ENCODE measurements around the gene GIT1.
A peak's percentile ranks its signal among the peaks of the same experiment; 100 is the strongest.

GIT1 gene

GRCh38 chr17:29592850-29593551 is 3.6 kb upstream of the GIT1 start, which contains the start of gene ANKRD13B:
Gene ANKRD13B, plus strand, starts transcription at chr17:29593132. Its CDS starts 490 bp downstream, at chr17:29593622.
- peak; percentile 39 to 56 for DNase-seq

DNA sequence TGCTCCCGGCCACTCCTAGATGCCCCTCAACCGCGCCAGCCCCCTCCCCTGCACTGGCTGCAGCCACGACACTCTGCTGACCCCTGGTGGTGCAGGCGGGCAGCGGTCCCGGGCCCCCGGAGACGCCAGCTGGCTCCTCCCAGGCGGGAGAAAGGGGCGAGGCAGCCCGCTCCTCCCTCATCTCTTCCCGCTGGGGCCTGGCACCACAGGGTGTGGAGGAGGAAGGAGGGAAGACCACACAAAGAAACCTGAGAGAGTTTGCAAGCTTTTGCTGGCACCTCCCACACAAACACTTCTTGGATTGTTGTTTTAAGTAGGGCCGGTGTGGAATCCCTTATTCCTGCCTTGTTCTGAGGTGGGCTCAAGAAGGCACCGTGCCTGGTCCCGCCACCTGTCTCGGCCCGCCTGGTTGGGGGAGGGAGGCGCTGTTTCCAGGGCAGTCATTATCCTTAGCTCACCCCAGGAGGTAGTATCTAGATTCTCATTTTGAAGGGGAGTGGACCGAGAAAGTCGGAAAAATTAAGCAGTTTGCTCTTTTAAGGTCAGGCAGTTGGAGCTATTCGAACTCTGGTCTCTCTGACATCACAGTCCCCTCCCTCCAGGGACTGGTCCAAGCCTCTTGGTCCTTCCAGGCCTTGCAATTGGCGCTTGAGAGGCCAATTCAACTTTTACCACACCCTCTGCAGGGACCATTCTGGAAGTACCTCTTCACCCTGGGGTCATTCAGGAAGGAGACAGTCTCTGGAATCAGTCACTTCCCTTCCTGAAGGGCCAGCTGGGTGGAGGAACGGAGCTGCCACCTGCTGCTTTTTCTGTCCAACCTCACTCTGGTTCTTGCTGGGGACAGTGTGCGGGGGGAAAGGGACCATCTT is 2.5 kb upstream of the GIT1 start:
- peak; percentile 67 to 83 for DNase-seq

GRCh38 chr17:29591146-29591736 is 1.8 kb upstream of the GIT1 start:
- peak; percentile 51 to 55 for DNase-seq

DNA sequence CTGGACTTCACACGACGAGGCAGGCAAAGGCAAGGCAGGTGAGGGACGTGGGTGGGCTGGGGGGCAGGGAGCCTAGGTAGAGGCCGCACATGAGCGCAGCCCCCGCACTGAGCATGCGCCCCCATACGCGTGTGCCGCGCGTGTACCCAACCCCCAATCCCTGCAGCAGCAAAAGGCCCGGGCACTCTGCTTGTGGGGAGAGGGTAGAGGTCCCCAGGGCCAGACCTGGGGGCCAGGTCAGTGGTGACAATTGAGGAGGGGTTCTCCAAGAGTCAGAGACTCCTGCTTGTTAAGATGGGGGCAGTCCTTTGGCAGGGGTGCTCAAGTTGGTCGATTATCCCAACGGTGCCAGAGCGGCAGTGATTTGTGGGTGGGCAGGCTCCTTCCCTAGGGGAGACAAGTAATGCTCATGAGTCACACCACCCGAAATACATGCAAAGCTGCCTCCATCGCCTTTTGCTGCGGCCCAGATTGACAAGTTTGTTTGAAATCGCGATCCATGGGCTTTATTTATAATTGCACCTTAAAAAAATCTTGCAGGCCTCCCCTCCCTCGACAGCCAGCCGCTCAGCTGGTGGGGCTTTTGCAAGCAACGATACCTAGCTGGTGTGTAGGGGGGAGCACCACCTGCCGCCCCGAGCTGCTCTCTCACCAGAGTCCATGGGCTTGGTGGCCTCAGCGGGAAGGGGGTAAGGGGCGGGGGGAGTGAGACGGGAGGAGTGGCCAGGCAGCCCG is 1.1 kb upstream of the GIT1 start:
- no peak for DNase-seq

- DNase-seq: peak; percentile 57 to 80
Observed at GRCh38 chr17:29588562-29589411, 661 bp downstream of the GIT1 start.

DNA sequence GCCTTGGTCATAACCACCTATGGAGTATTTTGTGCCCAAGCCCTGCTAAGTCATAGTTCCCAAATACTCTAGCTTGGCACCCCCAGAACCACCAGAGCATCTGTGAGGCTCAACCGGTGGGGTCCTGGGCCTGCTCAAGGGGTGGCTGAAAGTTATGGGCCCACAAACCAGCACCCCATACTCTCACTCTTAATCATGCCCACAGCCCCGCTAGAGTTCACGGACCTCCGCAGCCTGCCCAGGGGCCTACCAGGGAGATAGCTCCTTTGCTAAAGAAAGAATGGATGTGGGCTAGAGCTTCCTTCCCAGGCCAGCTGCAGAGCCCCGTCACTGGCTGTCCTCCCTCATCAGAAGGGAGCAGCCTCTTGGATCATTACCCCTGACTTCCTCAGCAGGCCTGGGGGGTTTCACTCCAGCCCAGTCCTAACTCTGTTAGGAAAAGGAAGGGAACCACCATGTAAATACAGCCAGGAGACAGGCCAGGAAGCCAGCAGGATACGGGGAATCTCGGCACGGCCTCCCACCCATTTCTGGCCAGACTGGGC is 1.4 kb downstream of the GIT1 start:
- DNase-seq: no peak

DNA sequence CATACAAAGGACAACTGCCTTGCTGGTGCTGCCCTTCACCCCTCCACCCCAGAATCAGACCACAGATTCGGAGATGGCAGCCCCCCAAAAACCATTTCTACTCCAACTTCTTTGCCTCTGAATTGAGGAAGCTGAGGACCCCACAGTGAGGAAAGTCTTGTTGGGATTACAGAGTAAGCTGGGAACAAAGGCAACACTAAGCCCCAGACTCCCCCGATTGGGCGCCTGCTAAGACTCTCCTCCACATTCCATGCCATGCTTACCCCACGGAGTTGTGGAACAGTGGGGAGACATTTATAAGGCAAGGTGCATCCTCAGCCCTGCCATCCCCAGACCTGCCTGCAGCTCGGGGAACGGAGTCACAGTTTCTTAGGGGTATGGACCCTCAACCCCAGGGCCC is 1.9 kb downstream of the GIT1 start:
- no peak for DNase-seq

DNA sequence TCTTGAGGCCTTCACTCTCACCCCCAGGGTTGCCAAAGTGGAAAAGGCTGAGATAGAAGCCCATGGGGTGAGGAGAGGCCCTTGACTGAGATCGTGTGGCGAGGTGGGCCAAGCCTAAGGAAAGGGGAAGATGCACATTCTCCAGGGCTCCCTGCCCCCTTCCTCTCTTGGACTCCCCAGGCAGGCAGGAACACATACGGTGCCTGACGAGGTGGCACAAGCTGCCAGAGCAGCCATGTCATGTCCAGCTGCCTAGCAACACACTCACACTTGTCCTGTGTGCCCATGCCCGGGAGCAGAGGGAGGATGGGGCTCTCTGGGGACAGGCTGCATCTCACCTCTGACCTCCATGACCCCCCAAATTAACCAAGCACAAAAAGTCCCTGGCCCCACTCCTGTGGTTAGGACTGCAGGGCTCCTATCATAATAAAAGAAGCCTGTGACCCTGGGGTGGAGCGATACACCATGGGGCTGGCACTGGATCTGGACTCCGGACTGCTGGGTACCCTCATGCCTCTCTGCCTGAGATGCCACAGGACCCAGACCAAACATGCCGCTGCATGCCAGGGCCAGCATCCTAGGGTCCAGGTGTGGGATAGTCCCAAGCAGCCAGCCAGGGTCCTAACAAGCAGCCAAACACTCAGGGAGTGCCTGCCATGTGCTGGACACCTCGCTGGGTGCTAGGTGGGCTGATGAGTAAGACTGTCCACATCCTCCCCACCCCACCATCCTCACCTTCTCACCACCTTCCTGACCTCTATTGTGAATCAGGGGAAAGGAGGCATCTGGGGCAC is 2.6 kb downstream of the GIT1 start:
- no peak for DNase-seq

GRCh38 chr17:29585080-29585751 is 4.2 kb downstream of the GIT1 start:
- DNase-seq: peak in 1 of 2 experiments; percentile 36

- DNase-seq: no peak
Observed at GRCh38 chr17:29584452-29585079, 4.9 kb downstream of the GIT1 start.

DNA sequence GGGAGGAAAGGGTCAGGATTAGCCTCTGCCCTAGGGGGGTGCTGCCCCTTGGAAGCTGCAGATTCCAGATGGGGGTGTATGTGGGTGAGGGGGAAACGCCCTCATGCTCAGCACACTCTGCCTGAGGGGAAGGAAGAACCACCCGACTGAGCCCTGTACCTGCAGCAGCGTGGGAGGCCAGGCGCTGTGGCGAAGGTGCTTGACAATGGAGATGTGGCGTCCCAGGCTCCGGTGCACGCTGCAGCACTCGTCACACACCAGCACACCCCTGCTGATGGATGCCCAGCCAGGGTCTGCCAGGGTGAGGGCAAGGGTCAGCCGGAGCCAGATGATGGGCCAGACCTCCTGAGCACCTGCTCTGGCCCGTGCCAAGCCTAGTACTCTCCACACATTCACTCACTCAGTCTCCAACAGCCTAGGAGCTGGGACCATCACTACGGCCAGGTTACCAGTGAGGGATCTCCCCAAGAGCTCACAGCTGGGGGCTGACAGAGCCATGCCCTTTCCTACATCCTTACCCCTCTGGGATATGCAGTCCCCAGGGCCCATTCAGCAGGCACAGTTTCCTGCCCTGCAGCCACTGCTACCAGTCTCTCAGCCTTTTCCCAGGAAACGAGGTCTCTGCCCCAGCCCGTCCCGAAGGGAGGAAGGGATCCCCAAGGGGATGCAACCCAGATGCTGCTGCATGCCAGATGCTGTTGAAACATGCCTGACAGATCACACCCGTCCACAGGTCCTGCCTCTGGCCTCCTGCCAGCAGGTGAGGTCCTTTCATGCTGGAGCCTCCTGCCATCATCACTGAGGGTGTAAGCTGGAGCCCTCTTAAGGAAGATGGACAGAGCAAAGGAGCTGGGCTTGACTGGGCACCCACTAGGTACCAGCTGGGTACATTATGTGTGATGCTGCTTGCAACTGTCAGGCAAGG is 5.9 kb downstream of the GIT1 start:
- DNase-seq: no peak

DNA sequence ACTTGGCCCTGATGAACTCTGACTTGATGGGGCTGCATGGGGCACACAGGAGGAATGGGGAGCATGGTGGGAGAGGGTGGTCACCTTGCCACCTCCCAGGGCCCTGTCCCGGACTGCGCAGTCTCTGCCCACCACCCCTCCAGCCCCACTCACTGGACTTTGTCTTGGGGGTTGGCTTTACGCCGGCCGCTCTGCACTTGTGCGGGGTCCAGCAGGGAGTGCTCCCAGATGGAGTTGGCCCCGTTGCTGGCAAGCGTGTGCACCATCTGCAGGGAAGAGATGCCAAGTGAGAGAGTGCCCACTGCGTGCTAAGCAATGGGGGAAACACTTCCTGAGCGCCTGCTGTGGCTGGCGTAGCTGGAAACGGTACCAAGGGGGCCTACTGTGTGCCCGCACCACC is 6.7 kb downstream of the GIT1 start:
- DNase-seq: no peak

GRCh38 chr17:29582254-29582765 is 7.1 kb downstream of the GIT1 start:
- no peak for DNase-seq

GRCh38 chr17:29581583-29582253 is 7.7 kb downstream of the GIT1 start:
- no peak for DNase-seq

DNA sequence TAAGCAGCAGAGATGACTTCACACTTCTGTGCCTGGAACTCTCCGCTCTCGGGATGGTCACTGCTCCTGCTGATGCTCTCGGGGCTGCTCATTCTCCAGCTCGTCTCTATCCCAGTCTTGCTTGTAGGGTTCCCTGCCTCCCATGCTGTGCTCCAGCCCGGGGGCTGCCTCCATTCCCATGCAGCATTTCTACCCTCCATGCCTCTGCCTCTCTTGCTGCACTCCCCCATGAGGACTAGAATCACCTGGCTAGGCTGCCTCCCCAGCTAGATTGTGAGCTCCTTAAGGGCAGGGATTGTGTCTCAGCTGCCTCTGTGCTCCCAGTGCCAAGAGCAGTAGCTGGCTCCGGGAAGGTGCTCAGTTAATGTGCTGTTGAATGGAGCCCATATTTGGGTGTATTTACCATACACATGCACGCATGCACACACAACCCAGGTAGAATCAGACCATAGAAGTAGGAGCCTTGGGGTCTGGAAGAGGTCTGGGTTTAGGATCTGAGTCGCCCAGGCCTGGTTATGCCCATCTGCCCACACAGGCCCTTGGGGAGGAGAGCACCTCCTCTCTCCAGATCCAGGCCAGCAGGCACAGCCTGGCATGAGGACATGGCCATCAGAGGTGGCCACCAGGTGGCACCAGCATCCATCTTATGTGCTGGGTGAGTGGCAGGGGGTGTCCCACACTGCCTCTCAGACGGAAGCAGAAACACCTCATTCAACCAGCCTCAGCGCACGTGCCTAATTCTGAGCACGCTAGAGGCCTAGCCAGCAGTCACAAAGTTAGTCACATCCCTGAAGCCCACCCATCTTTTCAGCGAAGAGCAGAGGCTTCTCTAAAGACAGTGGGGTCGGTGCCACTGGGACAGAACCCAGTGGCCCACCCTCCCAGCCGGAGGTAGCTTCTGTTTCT is 9.3 kb downstream of the GIT1 start:
- DNase-seq: peak; percentile 88 to 89

- DNase-seq: no peak
Observed at GRCh38 chr17:29578626-29579485, 10.6 kb downstream of the GIT1 start.
